OCI-LY7 (cell line): ENCODE data around the gene HSF2.

Experiments used
- CTCF ChIP-seq: fragments of 200-600 bp; sonication (generic); conservative IDR thresholded peaks from 2 replicates; pipeline ENCODE4 v1.5.1; 2014; ENCODE audit warnings: mild to moderate bottlenecking, antibody characterized with exemption, low read length, moderate library complexity, mixed read lengths
- EZH2phosphoT487 ChIP-seq: fragments of 200-600 bp; sonication (generic); IDR thresholded peaks from 2 replicates; pipeline ENCODE4 v1.6.1; 2018; ENCODE audit warnings: low read depth, borderline replicate concordance, mild to moderate bottlenecking, mixed run types, antibody characterized with exemption, low read length, moderate library complexity, mixed read lengths

GRCh38 chr6:122429323-122429722, 29.9 kb downstream of the HSF2 start:
- TF ChIP-seq CTCF (no peak), EZH2phosphoT487 (no peak)
